Ovary (tissue), 3 donors: ENCODE results near the gene CRY2.

Experiments
- EP300 ChIP-seq: sonication (generic); formaldehyde crosslinking; IDR thresholded peaks from one replicate; pipeline ENCODE4 v1.6.1; 2017; ENCODE audit warnings: antibody characterized with exemption
- POLR2A ChIP-seq: fragments of 450-650 bp; IDR thresholded peaks from one replicate; pipeline ENCODE4 v1.6.1; 2017; ENCODE audit warnings: antibody characterized with exemption, mild to moderate bottlenecking, moderate library complexity
- TF ChIP-seq, protein P1 (sequence below), 3 donors: fragments of 450-650 bp in 2 of 3; fragments of 200-600 bp in 1 of 3; IDR thresholded peaks; one replicate each; pipeline versions ENCODE4 v1.5.1 to v1.8.0; 2016 to 2022; ENCODE audit warnings: antibody characterized with exemption in 3 of 3, mild to moderate bottlenecking in 1 of 3
- donor health status: DM: no; HTN: no; CAD: no.

DNA sequence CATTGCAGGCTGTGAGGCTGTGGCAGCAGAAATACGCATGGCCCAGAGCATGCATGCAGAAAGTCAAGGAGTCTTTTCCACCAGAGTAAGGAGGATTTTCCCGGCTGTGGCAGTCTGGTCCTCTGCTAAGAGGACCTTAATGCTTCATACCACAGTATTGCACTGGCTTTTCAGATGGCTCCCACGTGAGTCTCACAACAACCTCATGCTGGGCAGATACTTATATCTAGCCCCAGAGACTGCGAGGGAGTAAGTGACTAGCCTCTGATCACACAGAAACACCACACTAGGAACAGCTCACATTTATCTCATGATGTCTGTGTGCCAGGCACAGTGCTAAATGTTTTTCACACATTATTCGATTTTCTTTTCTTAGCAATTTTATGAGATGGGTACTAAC, 8.0 kb downstream of the CRY2 start:
- TF ChIP-seq, protein P1, sequence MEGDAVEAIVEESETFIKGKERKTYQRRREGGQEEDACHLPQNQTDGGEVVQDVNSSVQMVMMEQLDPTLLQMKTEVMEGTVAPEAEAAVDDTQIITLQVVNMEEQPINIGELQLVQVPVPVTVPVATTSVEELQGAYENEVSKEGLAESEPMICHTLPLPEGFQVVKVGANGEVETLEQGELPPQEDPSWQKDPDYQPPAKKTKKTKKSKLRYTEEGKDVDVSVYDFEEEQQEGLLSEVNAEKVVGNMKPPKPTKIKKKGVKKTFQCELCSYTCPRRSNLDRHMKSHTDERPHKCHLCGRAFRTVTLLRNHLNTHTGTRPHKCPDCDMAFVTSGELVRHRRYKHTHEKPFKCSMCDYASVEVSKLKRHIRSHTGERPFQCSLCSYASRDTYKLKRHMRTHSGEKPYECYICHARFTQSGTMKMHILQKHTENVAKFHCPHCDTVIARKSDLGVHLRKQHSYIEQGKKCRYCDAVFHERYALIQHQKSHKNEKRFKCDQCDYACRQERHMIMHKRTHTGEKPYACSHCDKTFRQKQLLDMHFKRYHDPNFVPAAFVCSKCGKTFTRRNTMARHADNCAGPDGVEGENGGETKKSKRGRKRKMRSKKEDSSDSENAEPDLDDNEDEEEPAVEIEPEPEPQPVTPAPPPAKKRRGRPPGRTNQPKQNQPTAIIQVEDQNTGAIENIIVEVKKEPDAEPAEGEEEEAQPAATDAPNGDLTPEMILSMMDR (IDR thresholded peaks at IDR 0.05): no peak
- TF ChIP-seq POLR2A: no peak
- no peak for TF ChIP-seq EP300
